ENCODE data around the gene CFAP107. TPM values are rescaled to one million over a fixed set of nuclear protein-coding genes. Genes with fewer than 3 reads are reported as not detected.

Gene CFAP107
- total and polyA plus RNA-seq, 2 donors (not counting 1 experiment from before 2014, with no cell fraction given), result not detected

GRCh38 chr1:12764016-12764415 lies 18.0 kb downstream of the CFAP107 start:
- POLR2A ChIA-PET, result no interaction called here
- intact Hi-C loops (cut with micrococcal nuclease), result no loop called here
- Histone ChIP-seq H2AFZ (ENCODE audit: insufficient read depth, low read depth, low read length, poor library complexity, severe bottlenecking) (no peak overlapping the region), H4K20me1 (ENCODE audit: control insufficient read depth, insufficient read depth, low read length, poor library complexity, severe bottlenecking) (no peaks in the 10 kb centered on the region), H3K9me3 (ENCODE audit: control extremely low read depth in 1 of 3, control insufficient read depth in 2 of 3, insufficient read depth in 1 of 3, low read length in 2 of 3) (no peaks in the 10 kb centered on the region), H3K4me3 (ENCODE audit: control extremely low read depth in 1 of 5, extremely low read depth in 1 of 5, insufficient read depth in 1 of 5, low read depth in 2 of 5, low read length in 4 of 5) (no peak overlapping the region), H3K27me3 (replicated peaks in 1 of 4; ENCODE audit: control extremely low read depth in 1 of 4, control insufficient read depth in 3 of 4, insufficient read depth in 4 of 4, low read length in 3 of 4) (peaks cover 0 to 3% (median 0%) of the 10 kb centered on the region in 4 experiments), H3K9ac (ENCODE audit: low read length) (no peak overlapping the region), H3K79me2 (ENCODE audit: control insufficient read depth, insufficient read depth, low read length) (no peaks in the 10 kb centered on the region), H3K4me1 (ENCODE audit: control insufficient read depth in 2 of 2, insufficient read depth in 2 of 2, low read length in 2 of 2) (no peaks in the 10 kb centered on the region), H3K27ac (ENCODE audit: low read length in 2 of 2) (no peak overlapping the region), H3K36me3 (replicated peaks in 1 of 2; ENCODE audit: control extremely low read depth in 1 of 2, control insufficient read depth in 1 of 2, extremely low read depth in 1 of 2, insufficient read depth in 2 of 2, low read length in 1 of 2) (no peaks in the 10 kb centered on the region), H3K4me2 (replicated peaks; ENCODE audit: low read depth, low read length, poor library complexity, severe bottlenecking) (no peak overlapping the region)
- Mint-ChIP-seq H3K27ac (no peak overlapping the region), H3K9me3 (ENCODE audit: insufficient read depth) (no peaks in the 10 kb centered on the region), H3K27me3 (peaks cover 9% of the 10 kb centered on the region), H3K4me3 (no peak overlapping the region), H3K4me1 (no peaks in the 10 kb centered on the region)
- WGBS (ENCODE audit: insufficient coverage), result 60% methylated on average over 3 of the region's 5 CpGs
- CTCF ChIA-PET, result no interaction called here
- no peak for DNase-seq
- TF ChIP-seq, protein P1, sequence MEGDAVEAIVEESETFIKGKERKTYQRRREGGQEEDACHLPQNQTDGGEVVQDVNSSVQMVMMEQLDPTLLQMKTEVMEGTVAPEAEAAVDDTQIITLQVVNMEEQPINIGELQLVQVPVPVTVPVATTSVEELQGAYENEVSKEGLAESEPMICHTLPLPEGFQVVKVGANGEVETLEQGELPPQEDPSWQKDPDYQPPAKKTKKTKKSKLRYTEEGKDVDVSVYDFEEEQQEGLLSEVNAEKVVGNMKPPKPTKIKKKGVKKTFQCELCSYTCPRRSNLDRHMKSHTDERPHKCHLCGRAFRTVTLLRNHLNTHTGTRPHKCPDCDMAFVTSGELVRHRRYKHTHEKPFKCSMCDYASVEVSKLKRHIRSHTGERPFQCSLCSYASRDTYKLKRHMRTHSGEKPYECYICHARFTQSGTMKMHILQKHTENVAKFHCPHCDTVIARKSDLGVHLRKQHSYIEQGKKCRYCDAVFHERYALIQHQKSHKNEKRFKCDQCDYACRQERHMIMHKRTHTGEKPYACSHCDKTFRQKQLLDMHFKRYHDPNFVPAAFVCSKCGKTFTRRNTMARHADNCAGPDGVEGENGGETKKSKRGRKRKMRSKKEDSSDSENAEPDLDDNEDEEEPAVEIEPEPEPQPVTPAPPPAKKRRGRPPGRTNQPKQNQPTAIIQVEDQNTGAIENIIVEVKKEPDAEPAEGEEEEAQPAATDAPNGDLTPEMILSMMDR (IDR thresholded peaks at IDR 0.05), result no peak
- no peak for TF ChIP-seq EZH2 (IDR thresholded peaks at IDR 0.05; ENCODE audit: borderline replicate concordance, insufficient read depth, low read depth, low read length, poor library complexity, severe bottlenecking)
- ATAC-seq (ENCODE audit: low read depth), result no peak

- H3K27ac Mint-ChIP-seq, result no peak overlapping the region
- CTCF ChIA-PET, result no interaction called here
- POLR2A ChIA-PET, result no interaction called here
- no peaks in the 10 kb centered on the region for H3K9me3 ChIP-seq (ENCODE audit: control extremely low read depth in 1 of 3, control insufficient read depth in 2 of 3, insufficient read depth in 1 of 3, low read length in 2 of 3)
- intact Hi-C loops (cut with micrococcal nuclease), result no loop called here
- no peaks in the 10 kb centered on the region for H3K4me1 Mint-ChIP-seq
- no peak overlapping the region for H3K27ac ChIP-seq (ENCODE audit: low read length in 2 of 2)
- WGBS (ENCODE audit: insufficient coverage), result 100% methylated on average over 1 of the region's 2 CpGs
- no peak overlapping the region for H2AFZ ChIP-seq (ENCODE audit: insufficient read depth, low read depth, low read length, poor library complexity, severe bottlenecking)
- ATAC-seq (ENCODE audit: low read depth), result no peak
- no peak for DNase-seq
- H4K20me1 ChIP-seq (ENCODE audit: control insufficient read depth, insufficient read depth, low read length, poor library complexity, severe bottlenecking), result no peaks in the 10 kb centered on the region
- H3K9me3 Mint-ChIP-seq (ENCODE audit: insufficient read depth), result no peaks in the 10 kb centered on the region
- no peaks in the 10 kb centered on the region for H3K36me3 ChIP-seq (replicated peaks in 1 of 2; ENCODE audit: control extremely low read depth in 1 of 2, control insufficient read depth in 1 of 2, extremely low read depth in 1 of 2, insufficient read depth in 2 of 2, low read length in 1 of 2)
- no peak overlapping the region for H3K4me3 ChIP-seq (ENCODE audit: control extremely low read depth in 1 of 5, extremely low read depth in 1 of 5, insufficient read depth in 1 of 5, low read depth in 2 of 5, low read length in 4 of 5)
- peaks cover 0 to 11% (median 0%) of the 10 kb centered on the region in 4 experiments for H3K27me3 ChIP-seq (replicated peaks in 1 of 4; ENCODE audit: control extremely low read depth in 1 of 4, control insufficient read depth in 3 of 4, insufficient read depth in 4 of 4, low read length in 3 of 4)
- H3K4me1 ChIP-seq (ENCODE audit: control insufficient read depth in 2 of 2, insufficient read depth in 2 of 2, low read length in 2 of 2), result no peaks in the 10 kb centered on the region
- TF ChIP-seq EZH2 (IDR thresholded peaks at IDR 0.05; ENCODE audit: borderline replicate concordance, insufficient read depth, low read depth, low read length, poor library complexity, severe bottlenecking), result no peak
- TF ChIP-seq, protein P1 (IDR thresholded peaks at IDR 0.05), result no peak
- H3K27me3 Mint-ChIP-seq, result peaks cover 34% of the 10 kb centered on the region
- no peak overlapping the region for H3K9ac ChIP-seq (ENCODE audit: low read length)
- H3K4me2 ChIP-seq (replicated peaks; ENCODE audit: low read depth, low read length, poor library complexity, severe bottlenecking), result no peak overlapping the region
- H3K4me3 Mint-ChIP-seq, result no peak overlapping the region
- H3K79me2 ChIP-seq (ENCODE audit: control insufficient read depth, insufficient read depth, low read length), result no peaks in the 10 kb centered on the region
Observed at GRCh38 chr1:12769031-12769430, 23.0 kb downstream of the CFAP107 start.

All from B cell (primary cell).